A549 treated with RU486 at 1 μM for 4 hours (cell line): Measurements from ENCODE around the gene ABCD2. TPM values are rescaled to one million over a fixed set of nuclear protein-coding genes. Genes with fewer than 3 reads are reported as not detected.

Experiments
- total RNA-seq: library from RNA; stranded (reverse); fragments of 200-300 nt; extraction: Qiagen RNA extraction; gene quantifications from 5 replicates; pipeline ENCODE4 v1.2.3, GENCODE V29; 2022; ENCODE audit warnings: low read depth

The ABCD2 gene
- total RNA-seq = not detected in 5 replicates

DNA sequence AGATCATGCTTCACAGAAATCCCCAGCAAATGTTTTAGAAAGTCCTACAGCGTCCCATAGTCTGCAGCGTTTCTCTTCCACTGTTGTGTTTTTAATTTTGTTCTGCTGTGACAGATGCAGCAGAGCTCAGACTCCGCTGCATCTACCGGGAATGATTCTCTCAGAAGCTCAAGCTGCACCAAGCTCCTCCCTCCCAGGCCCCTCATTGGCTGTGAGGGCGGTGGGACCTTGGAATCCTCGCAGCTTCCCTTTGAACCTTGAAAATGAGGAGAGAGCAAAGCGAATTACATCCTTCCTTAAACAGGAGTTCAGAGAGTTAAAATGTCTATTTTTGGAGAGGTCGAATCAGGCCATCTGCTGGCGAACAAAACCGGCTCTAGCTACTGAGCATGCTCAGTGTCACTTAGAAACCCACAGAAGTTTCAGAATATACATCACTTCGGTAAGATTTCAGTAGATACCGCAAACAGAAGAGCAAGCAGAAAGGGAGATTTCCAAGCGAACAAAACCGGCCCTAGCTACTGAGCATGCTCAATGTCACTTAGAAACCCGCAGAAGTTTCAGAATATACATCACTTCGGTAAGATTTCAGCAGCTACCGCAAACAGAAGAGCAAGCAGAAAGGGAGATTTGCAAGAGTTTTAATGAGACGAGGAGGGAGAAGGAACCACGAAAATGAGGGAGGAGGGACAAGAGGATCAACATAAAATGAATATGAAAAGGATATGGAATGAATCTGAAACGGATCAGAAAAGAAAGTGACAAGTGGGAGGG is at the start of gene ABCD2:
Gene ABCD2 (minus strand): TSS at position 144 of the 774 bp plus-strand sequence. CDS start 188 bp downstream, outside the sequence.

Other genes starting within 250 kb of the ABCD2 start
- gene KIF21A, start 176.7 kb downstream of the ABCD2 start, total RNA-seq = 11.5 to 22.2 TPM (median 20.7 TPM) in 5 replicates